GM13976 (cell line): ENCODE results near the gene H2BK1.

Source experiments
- DNase-seq: peaks from one replicate; pipeline ENCODE4 v3.0.0; 2012; ENCODE audit warnings: low spot score
- in situ Hi-C: fragments of 300-500 bp; cut with MboI; formaldehyde crosslinking; loops from one replicate; pipeline ENCODE4 v1.12.0; 2022; ENCODE audit warnings: low sequenced_read_pairs, mixed read lengths, inconsistent platforms; ENCODE audit not compliant: unreplicated experiment
- TF ChIP-seq, protein P1 (sequence below): IDR thresholded peaks from 2 replicates; pipeline ENCODE4 v1.5.1; 2012; ENCODE audit warnings: borderline replicate concordance, mild to moderate bottlenecking; ENCODE audit not compliant: insufficient read depth; ENCODE audit errors: extremely low read depth, missing control alignments, control extremely low read depth

The H2BK1 gene

DNA sequence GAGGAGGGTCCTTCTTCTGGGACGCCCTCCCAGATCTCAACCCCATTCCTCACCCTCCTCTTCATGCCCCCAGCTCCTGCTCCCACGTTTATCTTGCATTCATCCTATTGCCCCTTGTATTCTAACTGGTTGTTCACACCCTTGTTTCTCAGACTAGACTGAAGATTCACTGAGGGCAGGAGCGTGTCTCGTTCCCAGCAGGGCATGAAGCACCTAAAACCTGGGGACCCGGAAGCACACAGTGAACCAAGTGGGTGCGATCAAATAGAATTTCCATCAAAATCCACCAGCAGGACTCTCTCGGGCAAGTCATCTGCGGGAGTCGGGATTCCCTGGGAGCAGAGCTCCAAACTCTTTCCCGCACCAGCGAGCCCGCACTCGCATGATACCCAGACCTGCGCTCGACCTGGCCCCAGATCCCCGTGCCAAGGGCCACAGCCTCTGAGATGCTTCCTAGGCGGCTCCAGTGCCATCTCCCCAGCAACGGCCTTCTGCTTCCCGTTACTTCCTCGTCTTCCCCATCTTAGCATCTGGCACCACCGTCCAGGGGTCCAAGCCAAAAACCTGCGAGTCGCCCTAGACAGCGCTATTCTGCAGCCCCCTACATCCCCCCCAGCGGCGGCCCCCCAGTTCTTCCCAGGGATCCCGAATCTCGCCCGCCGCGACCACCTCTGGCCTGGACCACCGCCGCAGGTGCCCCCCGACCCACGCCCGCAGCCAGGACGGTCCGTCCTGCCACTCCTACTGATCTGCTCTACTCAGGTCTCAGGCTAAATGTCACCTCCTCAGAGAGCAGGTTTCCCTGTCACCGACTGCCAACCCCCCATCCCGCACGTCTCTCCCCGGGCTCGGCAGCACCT is 36.7 kb downstream of the H2BK1 start:
- TF ChIP-seq, protein P1, sequence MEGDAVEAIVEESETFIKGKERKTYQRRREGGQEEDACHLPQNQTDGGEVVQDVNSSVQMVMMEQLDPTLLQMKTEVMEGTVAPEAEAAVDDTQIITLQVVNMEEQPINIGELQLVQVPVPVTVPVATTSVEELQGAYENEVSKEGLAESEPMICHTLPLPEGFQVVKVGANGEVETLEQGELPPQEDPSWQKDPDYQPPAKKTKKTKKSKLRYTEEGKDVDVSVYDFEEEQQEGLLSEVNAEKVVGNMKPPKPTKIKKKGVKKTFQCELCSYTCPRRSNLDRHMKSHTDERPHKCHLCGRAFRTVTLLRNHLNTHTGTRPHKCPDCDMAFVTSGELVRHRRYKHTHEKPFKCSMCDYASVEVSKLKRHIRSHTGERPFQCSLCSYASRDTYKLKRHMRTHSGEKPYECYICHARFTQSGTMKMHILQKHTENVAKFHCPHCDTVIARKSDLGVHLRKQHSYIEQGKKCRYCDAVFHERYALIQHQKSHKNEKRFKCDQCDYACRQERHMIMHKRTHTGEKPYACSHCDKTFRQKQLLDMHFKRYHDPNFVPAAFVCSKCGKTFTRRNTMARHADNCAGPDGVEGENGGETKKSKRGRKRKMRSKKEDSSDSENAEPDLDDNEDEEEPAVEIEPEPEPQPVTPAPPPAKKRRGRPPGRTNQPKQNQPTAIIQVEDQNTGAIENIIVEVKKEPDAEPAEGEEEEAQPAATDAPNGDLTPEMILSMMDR = no peak
- in situ Hi-C loops = no loop called here
- DNase-seq = no peak

DNA sequence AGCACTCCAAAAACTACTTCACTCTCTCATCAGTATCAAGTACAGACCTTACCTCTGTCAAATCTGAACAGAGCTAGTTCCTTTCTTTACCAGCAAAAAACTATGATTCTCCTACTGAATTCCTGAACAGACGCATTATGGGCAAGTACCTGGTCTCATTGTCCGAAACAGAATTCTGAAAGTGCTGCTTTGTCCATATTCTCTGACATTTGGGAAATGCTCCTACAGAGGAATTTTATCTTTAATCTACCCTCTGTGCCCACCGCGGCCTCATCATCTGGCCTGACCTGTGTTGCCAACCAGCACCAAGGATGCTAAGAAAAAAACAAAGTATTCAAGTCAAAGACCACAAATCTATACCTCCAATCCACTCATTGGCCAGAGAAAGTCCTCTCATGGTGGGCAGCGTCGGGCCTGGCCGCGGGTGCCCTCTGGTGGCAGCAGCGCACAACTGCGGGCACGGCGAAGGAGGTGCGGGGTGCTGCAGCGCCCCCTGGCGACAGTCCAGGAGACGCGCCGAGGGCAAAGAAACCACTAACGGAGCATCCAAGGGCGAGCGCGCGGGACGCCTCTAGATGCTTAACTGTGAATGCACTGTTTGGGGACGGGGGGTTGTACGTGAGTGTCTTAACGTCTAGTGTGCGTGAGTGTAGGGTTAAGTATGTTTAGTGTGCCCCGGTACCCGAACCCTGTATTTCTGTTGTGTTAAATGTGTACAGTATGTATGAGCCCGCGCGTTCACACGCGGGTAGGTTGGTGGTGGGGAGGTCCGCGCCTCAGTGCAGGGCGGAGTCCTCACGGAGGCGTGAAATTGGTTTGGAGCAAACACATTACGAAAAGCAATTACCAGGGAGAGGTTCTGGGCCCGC is 37.8 kb downstream of the H2BK1 start:
- in situ Hi-C loops = no loop called here
- TF ChIP-seq, protein P1 = peak; percentile 100
- DNase-seq = peak; percentile 94

DNA sequence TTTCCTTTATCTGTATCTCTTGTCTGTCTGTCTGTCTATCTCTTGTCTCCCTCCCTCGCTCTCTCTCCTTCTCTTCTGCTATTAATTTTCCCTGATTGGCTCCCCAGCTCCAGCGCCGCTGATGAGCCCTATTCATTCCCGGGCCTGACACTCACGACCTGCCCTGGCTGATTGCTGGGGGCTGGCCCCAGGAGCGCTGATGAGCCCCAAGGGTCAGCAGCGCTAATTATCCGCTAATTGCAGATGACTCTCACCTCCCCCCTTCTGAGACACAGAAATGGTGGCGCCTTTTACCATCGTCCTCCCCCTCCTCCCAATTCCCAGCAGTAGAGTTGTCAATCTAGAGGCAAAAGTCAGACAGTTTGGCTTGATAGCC is 41.5 kb downstream of the H2BK1 start:
- no peak for DNase-seq
- in situ Hi-C loops = no loop called here
- TF ChIP-seq, protein P1 = no peak

DNA sequence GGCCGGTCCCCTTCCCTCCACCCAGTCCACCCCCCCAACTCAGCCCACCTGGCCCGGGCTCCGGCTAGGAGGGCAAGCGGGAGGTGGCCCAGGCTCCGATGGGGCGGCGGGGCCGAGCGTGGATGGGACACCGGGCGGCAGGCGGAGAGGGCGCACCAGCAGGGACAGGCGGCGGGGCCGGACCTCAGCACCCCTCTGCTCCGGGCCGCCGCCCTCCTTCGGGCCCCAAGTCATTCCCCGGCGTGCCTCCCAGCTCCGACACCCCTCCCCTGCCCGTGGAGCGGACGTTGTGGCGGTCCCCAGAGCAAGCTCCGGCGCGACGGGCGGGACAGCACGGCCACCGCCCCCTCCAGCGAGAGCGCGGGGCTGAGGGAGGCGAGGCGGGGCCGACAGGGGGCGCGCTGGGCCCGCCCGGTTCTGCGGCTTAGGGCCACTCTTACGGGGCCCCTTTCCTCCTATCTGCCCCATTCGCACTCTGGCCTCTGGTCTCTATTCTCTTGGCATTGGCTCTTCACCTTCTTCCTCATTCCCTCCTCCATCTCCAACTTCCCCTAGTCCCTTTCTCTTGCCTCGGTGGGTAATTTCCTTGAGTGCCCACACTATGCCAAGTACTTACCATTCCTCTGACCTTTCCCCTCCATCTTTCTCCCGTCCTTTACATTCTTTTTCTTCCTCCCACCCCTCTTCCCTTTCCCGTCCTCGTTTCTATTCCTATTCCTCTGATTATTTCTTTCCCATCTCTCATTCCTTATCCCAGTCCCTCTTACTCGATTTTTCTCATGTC is 42.1 kb downstream of the H2BK1 start:
- in situ Hi-C loops = no loop called here
- DNase-seq = peak; percentile 87

DNA sequence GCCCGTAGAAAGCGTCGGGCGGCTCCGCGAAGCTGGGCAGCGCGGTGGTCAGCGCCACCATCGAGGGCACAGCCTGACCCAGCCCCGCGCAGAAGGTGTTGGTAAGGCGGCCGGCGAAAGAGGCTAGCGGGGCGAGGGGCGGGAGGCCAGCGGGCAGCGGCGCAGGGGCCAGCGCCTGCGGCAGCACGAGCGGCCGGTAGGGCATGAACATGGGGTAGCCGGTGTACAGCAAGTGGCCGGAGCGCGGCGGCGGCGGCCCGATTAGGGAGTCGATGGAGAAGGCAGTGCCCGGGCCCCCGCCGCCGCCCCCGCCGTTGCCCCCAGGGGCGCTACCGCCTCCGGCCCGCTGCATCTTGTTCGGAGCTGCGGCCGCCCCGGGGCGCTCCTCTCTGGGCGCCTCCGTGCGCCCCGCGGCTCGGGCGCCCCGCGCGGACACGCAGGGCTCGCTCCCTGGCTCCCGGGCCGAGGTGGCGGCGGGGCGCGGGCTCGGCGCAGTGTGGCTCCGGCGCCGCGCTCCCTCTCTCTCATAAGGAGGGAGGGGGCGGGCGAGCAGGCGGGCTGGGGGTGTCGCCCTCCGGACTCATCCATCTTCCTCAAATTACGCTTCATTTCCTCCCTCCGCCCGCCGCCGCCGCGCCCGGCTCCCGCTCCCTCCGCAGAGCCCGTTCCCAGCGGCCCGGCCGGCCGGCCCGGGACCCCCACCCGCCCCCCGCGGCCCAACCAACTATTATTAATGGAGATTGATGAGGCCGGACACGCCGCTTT is 42.9 kb downstream of the H2BK1 start, which contains the start of gene GBX1:
GBX1 (minus strand) TSS at position 498 of the 765 bp plus-strand sequence; CDS start at position 352, 146 bp downstream.
- in situ Hi-C loops = no loop called here
- peak; percentile 43 for DNase-seq
- TF ChIP-seq, protein P1 = no peak

More for the DNA sequence above, 42.1 kb downstream of the H2BK1 start:
- TF ChIP-seq, protein P1 = peak; percentile 78
